HUES64 (cell line): ENCODE results near the gene VAV3.
"Not testable (repeated sequence)": the region's sequence is repeated elsewhere in the genome, so short reads cannot be mapped to it uniquely, and the experiment has no call there.

Source experiments
- H3K27ac ChIP-seq: 2 replicates; pipeline ENCODE4 v1.7.0; 2013; ENCODE audit warnings: low read depth, low read length, inconsistent platforms
- H3K27me3 ChIP-seq: 2 replicates; pipeline ENCODE4 v1.6.1; 2013; ENCODE audit warnings: mild to moderate bottlenecking, low read length; ENCODE audit not compliant: insufficient read depth
- H3K36me3 ChIP-seq: 2 replicates; pipeline ENCODE4 v1.6.1; 2013; ENCODE audit warnings: mild to moderate bottlenecking, low read length; ENCODE audit not compliant: insufficient read depth
- H3K4me1 ChIP-seq: 2 replicates; pipeline ENCODE4 v1.6.1; 2013; ENCODE audit warnings: mild to moderate bottlenecking, low read length, moderate library complexity; ENCODE audit not compliant: insufficient read depth
- H3K4me3 ChIP-seq: 2 replicates; pipeline ENCODE4 v1.5.1; 2013; ENCODE audit warnings: mild to moderate bottlenecking, low read length, moderate library complexity
- H3K9ac ChIP-seq: 2 replicates; pipeline ENCODE4 v1.6.1; 2013; ENCODE audit warnings: mild to moderate bottlenecking, low read depth, low read length
- H3K9me3 ChIP-seq: 2 replicates; pipeline ENCODE4 v1.6.1; 2013; ENCODE audit warnings: low read depth, low read length; ENCODE audit not compliant: insufficient read depth
- whole genome bisulfite sequencing: fragments of 150-250, 120-280 bp; methylation state at CpG from one replicate; pipeline ENCODE4 v1.1.7; 2013; ENCODE audit warnings: missing lambda C conversion rate; 5-methylcytosine and 5-hydroxymethylcytosine counted together

VAV3 gene

GRCh38 chr1:107664982-107665925, 299.7 kb downstream of the VAV3 start:
- no peak overlapping the region for H3K4me3 ChIP-seq
- no peaks in the 10 kb centered on the region for H3K36me3 ChIP-seq
- no peaks in the 10 kb centered on the region for H3K27me3 ChIP-seq
- H3K27ac ChIP-seq: no peak overlapping the region
- no peak overlapping the region for H3K9ac ChIP-seq
- H3K9me3 ChIP-seq: no peaks in the 10 kb centered on the region
- whole genome bisulfite sequencing: 92% methylated on average over 4 of the region's 5 CpGs
- no peaks in the 10 kb centered on the region for H3K4me1 ChIP-seq

- Histone ChIP-seq H3K36me3 (no peaks in the 10 kb centered on the region), H3K4me3 (no peak overlapping the region), H3K27me3 (no peaks in the 10 kb centered on the region), H3K9me3 (no peaks in the 10 kb centered on the region), H3K9ac (no peak overlapping the region), H3K27ac (no peak overlapping the region), H3K4me1 (no peaks in the 10 kb centered on the region)
- no CpG with 5 or more reads among the region's 2 CpGs for WGBS
These were observed 302.0 kb downstream of the VAV3 start for GRCh38 chr1:107662971-107663370.

GRCh38 chr1:107661158-107661557, 303.8 kb downstream of the VAV3 start:
- 89% methylated on average over 7 of the region's 7 CpGs for WGBS
- Histone ChIP-seq H3K4me3 (no peak overlapping the region), H3K36me3 (no peaks in the 10 kb centered on the region), H3K27ac (no peak overlapping the region), H3K9me3 (no peaks in the 10 kb centered on the region), H3K9ac (no peak overlapping the region), H3K27me3 (no peaks in the 10 kb centered on the region), H3K4me1 (no peaks in the 10 kb centered on the region)

- no peak overlapping the region for H3K27ac ChIP-seq
- 94% methylated on average over 2 of the region's 2 CpGs for WGBS
- no peaks in the 10 kb centered on the region for H3K4me1 ChIP-seq
These were observed 305.0 kb downstream of the VAV3 start for GRCh38 chr1:107659961-107660360.

GRCh38 chr1:107657356-107657755, 307.6 kb downstream of the VAV3 start:
- no peaks in the 10 kb centered on the region for H3K36me3 ChIP-seq
- H3K4me1 ChIP-seq: 0 out of 2 replicates have a peak, but pooled peaks cover 5% of the 10 kb centered on the region
- no peak overlapping the region for H3K9ac ChIP-seq
- no peak overlapping the region for H3K4me3 ChIP-seq
- WGBS: 96% methylated on average over 4 of the region's 4 CpGs
- no peak overlapping the region for H3K27ac ChIP-seq
- H3K27me3 ChIP-seq: no peaks in the 10 kb centered on the region
- H3K9me3 ChIP-seq: no peaks in the 10 kb centered on the region

More at GRCh38 chr1:107659961-107660360, 305.0 kb downstream of the VAV3 start:
- Histone ChIP-seq H3K9me3 (no peaks in the 10 kb centered on the region), H3K27me3 (no peaks in the 10 kb centered on the region), H3K36me3 (no peaks in the 10 kb centered on the region), H3K4me3 (no peak overlapping the region), H3K9ac (no peak overlapping the region)

- H3K4me3 ChIP-seq: no peak overlapping the region
- WGBS: 73% methylated on average over 1 of the region's 2 CpGs
- no peaks in the 10 kb centered on the region; the same call in 1 of the 2 replicates for H3K27me3 ChIP-seq
- H3K36me3 ChIP-seq: no peaks in the 10 kb centered on the region
- no peaks in the 10 kb centered on the region for H3K9me3 ChIP-seq
- H3K9ac ChIP-seq: no peak overlapping the region
- H3K4me1 ChIP-seq: 0 out of 2 replicates have a peak, but pooled peaks cover 5% of the 10 kb centered on the region
- H3K27ac ChIP-seq: no peak overlapping the region
These were observed 311.2 kb downstream of the VAV3 start for GRCh38 chr1:107653765-107654164.

GRCh38 chr1:107653005-107653404, 312.0 kb downstream of the VAV3 start:
- H3K36me3 ChIP-seq: no peaks in the 10 kb centered on the region
- no peaks in the 10 kb centered on the region for H3K9me3 ChIP-seq
- H3K4me1 ChIP-seq: 0 out of 2 replicates have a peak, but pooled peaks cover 5% of the 10 kb centered on the region
- no peak overlapping the region for H3K27ac ChIP-seq
- H3K4me3 ChIP-seq: no peak overlapping the region
- H3K9ac ChIP-seq: no peak overlapping the region
- WGBS: 86% methylated on average over 1 of the region's 1 CpG
- H3K27me3 ChIP-seq: no peaks in the 10 kb centered on the region; the same call in 1 of the 2 replicates

GRCh38 chr1:107650825-107651224, 314.2 kb downstream of the VAV3 start:
- not testable (repeated sequence) for H3K36me3 ChIP-seq, H3K4me3 ChIP-seq, H3K4me1 ChIP-seq, H3K27ac ChIP-seq, H3K27me3 ChIP-seq, H3K9me3 ChIP-seq, H3K9ac ChIP-seq
- WGBS: 94% methylated on average over 2 of the region's 2 CpGs

- Histone ChIP-seq H3K27me3 (no peaks in the 10 kb centered on the region; the same call in 1 of the 2 replicates), H3K9me3 (no peaks in the 10 kb centered on the region), H3K36me3 (no peaks in the 10 kb centered on the region), H3K9ac (no peak overlapping the region), H3K27ac (no peak overlapping the region), H3K4me3 (no peak overlapping the region), H3K4me1 (0 out of 2 replicates have a peak, but pooled peaks cover 5% of the 10 kb centered on the region)
- 93% methylated on average over 3 of the region's 3 CpGs for WGBS
These were observed 316.0 kb downstream of the VAV3 start for GRCh38 chr1:107649023-107649422.

- Histone ChIP-seq H3K36me3 (no peaks in the 10 kb centered on the region), H3K4me3 (no peak overlapping the region), H3K9ac (no peak overlapping the region), H3K4me1 (no peaks in the 10 kb centered on the region), H3K27ac (no peak overlapping the region), H3K9me3 (no peaks in the 10 kb centered on the region), H3K27me3 (no peaks in the 10 kb centered on the region; the same call in 1 of the 2 replicates)
These were observed 316.9 kb downstream of the VAV3 start for GRCh38 chr1:107648071-107648470.

GRCh38 chr1:107647012-107647411, 318.0 kb downstream of the VAV3 start:
- WGBS: 93% methylated on average over 1 of the region's 2 CpGs
- H3K9ac ChIP-seq: no peak overlapping the region
- H3K27me3 ChIP-seq: no peaks in the 10 kb centered on the region; the same call in 1 of the 2 replicates
- no peaks in the 10 kb centered on the region for H3K9me3 ChIP-seq
- H3K36me3 ChIP-seq: no peaks in the 10 kb centered on the region
- H3K27ac ChIP-seq: no peak overlapping the region
- H3K4me3 ChIP-seq: no peak overlapping the region
- H3K4me1 ChIP-seq: no peaks in the 10 kb centered on the region
